ENCODE data around the gene SGCD.
A peak's percentile ranks its signal among the peaks of the same experiment; 100 is the strongest.

SGCD gene

GRCh38 chr5:156400231-156400986 lies 73.4 kb downstream of the SGCD start:
- no peak for DNase-seq (ENCODE audit: low read depth in 4 of 4, low spot score in 1 of 4)

- no peak for DNase-seq (ENCODE audit: low read depth in 4 of 4, low spot score in 1 of 4)
Measured at GRCh38 chr5:156401804-156402203, 74.8 kb downstream of the SGCD start.

DNA sequence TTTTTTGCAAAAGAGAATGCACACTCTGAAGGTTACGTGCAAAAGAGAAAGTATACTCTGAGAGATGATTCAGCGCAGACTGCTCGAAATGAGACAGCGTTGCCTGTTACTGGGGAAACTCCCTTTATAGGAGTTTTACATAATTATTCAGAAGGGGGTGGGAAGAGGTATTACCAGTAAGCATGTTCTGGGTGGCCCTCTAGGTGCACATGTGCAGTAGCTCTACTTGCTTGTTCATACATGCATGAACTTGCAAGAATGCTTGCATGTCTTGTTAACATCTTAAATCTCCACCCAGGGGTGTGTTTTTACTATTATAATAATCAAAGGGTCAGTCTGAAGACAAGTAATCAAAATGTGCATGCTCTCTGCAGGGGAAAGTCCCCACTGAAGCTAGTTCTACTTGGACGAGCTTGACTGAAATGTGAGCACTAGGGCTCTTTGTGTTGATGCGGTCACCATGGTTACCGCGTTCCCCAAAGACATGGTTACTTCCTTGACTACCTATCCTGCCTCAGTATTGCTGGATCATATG lies 75.5 kb downstream of the SGCD start:
- peak; percentile 2 to 30 (median 9) for DNase-seq (ENCODE audit: low read depth in 4 of 4, low spot score in 1 of 4)

- no peak for DNase-seq (ENCODE audit: low read depth in 4 of 4, low spot score in 1 of 4)
Measured at GRCh38 chr5:156405988-156406387, 79.0 kb downstream of the SGCD start.

DNA sequence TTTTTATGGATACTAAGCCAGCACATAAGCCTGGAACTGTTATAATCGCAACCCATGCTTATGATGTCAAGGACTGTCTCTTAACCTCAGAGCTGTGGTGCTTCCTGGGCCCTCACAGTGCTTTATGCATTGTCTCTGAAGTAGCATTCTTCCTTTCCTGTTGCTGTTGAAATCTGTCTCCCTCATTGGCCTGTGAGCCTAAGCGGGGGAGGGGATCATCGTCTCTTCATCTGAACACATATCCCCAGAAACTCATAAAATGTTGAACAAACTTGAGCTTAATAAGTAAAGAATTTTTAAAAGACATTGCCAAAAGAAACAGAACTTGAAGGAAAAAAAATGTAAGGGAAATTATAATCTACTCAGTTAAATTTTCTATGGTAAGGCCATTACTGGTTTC lies 80.3 kb downstream of the SGCD start:
- DNase-seq (ENCODE audit: low read depth in 4 of 4, low spot score in 1 of 4): no peak

GRCh38 chr5:156409834-156410233 lies 82.9 kb downstream of the SGCD start:
- DNase-seq (ENCODE audit: low read depth in 4 of 4, low spot score in 1 of 4): no peak

- no peak for DNase-seq (ENCODE audit: low read depth in 4 of 4, low spot score in 1 of 4)
Measured at GRCh38 chr5:156411185-156411613, 84.2 kb downstream of the SGCD start.

GRCh38 chr5:156411957-156412356 lies 85.0 kb downstream of the SGCD start:
- DNase-seq (ENCODE audit: low read depth in 4 of 4, low spot score in 1 of 4): no peak

- DNase-seq (ENCODE audit: low read depth in 4 of 4, low spot score in 1 of 4): no peak
Measured at GRCh38 chr5:156414391-156414790, 87.4 kb downstream of the SGCD start.

DNA sequence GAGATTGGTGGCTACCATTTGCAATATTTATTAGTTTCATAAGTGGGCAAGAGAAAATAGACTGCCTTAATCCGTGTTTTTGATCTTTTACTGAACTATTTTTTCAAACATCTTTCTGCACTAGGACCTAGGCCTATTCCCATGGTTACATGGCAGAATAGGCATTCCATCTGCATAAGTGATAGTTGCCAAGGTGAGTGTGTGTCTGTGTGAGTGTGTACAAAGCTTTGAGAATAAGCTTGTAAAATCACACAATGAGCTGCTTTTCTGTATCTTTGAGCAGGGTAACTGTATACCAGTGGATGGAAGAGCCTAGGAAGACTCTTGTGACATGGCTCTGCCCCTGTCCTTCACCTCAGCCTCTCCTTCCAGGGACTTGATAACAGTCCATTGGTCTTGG lies 92.7 kb downstream of the SGCD start:
- DNase-seq (ENCODE audit: low read depth in 4 of 4, low spot score in 1 of 4): no peak

DNA sequence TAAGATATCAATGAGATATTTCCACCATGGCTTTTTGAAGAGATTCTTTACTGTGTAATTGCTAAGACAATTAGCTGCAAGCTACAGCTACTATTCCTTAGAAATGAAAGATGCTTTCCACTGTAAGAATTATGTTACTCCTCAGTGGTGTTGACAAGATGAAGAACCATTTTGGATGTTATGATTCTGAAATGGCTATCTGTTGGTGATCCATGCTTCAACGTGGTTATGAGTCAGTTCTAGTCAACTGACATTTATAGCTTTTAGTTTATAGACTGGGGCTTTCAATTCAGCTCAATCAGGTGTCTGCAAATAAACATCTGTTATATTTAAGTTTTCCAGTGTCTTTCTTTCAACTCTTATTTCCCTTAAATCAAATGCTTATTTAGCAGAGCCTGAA lies 93.7 kb downstream of the SGCD start:
- no peak for DNase-seq (ENCODE audit: low read depth in 4 of 4, low spot score in 1 of 4)

- DNase-seq (ENCODE audit: low read depth in 4 of 4, low spot score in 1 of 4): no peak
Measured at GRCh38 chr5:156421798-156422197, 94.8 kb downstream of the SGCD start.

DNA sequence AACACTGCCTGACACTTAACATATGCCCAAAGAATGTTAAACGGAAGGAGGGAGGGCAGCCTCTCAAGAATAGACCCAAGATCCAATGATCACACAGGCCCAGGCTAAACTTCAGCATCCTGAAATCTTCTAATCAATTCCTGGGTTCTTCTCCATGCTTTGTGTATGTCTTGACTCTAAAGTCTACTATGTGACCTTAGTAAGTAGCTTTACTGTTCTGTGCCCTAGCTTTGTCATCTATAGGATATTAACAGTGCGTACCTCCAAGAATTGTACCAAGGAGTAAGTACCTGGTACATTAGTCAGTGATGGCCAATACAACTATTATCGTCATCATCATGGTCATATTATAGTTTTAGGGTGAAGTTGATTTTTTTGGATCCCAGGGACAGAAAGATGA lies 96.6 kb downstream of the SGCD start:
- DNase-seq (ENCODE audit: low read depth in 4 of 4, low spot score in 1 of 4): no peak

DNA sequence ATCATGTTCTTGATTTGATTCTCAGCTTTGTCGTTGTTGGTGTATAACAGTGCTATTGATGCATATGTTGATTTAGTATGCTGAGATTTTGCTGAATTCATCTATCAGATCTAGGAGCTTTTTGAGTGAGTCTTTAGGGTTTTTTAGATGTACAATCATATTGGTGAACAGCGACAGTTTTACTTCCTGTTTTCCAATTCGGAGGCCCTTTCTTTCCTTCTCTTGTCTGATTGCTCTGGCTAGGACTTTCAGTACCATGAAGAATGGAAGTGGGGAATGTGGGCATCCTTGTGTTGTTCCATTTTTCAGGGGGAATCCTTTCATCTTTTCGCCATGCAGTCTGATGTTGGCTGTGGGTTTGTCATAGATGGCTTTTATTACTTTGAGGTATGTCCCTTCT lies 100.4 kb downstream of the SGCD start:
- DNase-seq (ENCODE audit: low read depth in 4 of 4, low spot score in 1 of 4): no peak

GRCh38 chr5:156431956-156432829 lies 105.2 kb downstream of the SGCD start:
- DNase-seq (ENCODE audit: low read depth in 4 of 4, low spot score in 1 of 4): no peak

- no peak for DNase-seq (ENCODE audit: low read depth in 4 of 4, low spot score in 1 of 4)
Measured at GRCh38 chr5:156432830-156433105, 105.8 kb downstream of the SGCD start.

DNA sequence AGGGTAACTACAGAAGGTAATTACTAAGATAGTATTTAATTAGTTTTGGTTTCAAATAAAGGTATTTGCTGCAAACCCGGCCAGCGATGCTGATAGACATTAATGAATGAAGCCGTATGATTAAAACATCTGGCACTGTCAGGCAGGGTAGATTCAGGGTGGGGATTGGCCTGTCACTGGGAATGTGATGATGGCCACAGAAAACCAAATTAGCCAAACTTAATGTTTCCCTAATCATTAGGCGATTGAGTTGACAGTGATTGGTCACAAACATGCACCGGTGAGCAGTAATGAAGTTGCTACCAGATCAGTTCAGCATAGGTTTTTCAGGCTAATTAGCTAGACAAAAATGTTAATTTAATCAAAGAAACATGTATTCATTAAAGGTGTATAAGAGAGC lies 107.5 kb downstream of the SGCD start:
- DNase-seq (ENCODE audit: low read depth in 4 of 4, low spot score in 1 of 4): no peak

DNA sequence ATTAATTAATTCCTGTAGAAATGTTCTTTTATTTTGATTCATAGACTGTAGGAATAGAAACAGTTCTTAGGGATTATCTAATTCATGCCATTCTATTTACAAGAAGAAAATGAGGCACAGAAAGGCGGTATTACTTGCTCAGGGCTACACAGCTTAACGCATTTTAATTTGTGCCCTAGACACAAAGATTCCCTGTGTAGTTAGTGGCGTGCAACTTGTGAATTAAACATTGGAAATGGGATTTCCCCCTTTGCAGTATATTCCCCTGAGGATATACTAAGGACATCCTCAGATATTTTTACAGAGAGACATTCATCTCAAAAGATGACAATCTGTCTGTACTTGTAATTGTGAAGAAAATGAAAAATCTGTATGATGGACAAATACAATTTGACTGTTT lies 108.1 kb downstream of the SGCD start:
- DNase-seq (ENCODE audit: low read depth in 4 of 4, low spot score in 1 of 4): no peak

GRCh38 chr5:156438076-156438475 lies 111.1 kb downstream of the SGCD start:
- no peak for DNase-seq (ENCODE audit: low read depth in 4 of 4, low spot score in 1 of 4)

DNA sequence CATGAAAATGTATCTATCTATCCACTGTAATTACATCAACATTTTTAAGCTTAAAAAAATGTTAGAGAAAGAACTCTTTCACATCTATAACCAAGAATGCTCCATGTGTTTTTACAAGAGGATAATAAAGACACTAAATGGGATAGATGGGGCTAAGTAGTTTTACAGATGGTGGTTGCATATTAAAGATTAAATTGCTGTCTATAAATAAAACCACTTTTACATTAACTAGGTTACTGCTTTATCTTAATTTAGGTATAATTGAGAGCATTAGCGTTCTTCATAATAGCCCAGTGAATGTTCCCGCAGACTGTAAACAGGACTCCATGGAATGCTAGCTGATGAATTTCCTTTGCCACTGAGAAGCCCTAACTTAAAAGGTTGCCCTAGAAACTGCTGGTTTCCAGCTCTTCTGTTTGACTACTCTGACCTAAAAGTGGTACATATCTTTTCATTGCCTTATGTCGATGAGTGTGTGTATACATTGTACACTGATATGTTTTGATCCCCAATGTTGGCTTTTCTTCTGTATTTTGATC lies 117.9 kb downstream of the SGCD start:
- no peak for DNase-seq (ENCODE audit: low read depth in 4 of 4, low spot score in 1 of 4)

DNA sequence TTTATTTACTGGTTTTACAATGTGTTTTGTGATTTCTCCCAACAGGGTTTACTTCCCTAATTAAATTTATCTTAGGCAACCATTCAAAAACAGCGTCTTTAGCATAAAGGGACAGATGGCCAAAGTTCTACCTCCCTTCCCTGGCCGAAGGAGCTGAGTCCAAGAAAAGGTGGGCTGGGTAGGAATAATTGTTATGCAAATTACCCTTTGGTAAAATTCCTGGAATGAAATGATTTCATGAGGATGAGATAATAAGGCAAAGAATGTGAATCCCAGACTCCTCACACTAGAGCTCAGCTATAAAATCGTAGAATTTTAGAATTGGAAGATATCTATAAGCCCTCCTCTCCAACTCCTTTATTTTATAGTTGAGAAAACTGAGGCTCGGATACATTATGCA lies 119.6 kb downstream of the SGCD start:
- no peak for DNase-seq (ENCODE audit: low read depth in 4 of 4, low spot score in 1 of 4)

DNA sequence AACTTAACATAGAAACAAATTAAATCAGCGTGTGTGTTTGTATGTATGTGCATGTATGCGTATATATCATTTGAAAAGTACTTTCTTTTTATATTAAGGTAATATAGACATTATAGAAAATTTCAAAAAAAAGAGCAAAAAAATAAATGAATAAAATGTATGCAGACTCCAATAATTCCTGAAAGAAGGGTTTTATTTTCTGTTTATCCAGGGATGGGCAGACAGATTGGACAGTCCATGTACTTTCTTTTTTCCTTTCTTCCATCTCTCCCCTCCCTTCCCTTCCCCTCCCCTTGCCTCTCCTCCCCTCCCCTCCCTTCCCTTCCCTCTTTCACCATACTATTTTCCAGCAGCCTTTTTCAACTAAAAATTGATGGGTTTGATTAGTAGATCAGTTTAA lies 123.8 kb downstream of the SGCD start:
- DNase-seq (ENCODE audit: low read depth in 4 of 4, low spot score in 1 of 4): no peak
